IPS-18c (cell line): Measurements from ENCODE around the gene STAG1.
"Not testable (repeated sequence)": the region's sequence is repeated elsewhere in the genome, so short reads cannot be mapped to it uniquely, and the experiment has no call there.

ENCODE experiments used
- H3K4me3 ChIP-seq: 2 replicates; pipeline ENCODE4 v1.7.0; 2013; ENCODE audit warnings: low read depth, mild to moderate bottlenecking, low read length, moderate library complexity; ENCODE audit not compliant: insufficient read depth
- H3K9me3 ChIP-seq: one replicate; pipeline ENCODE4 v1.6.1; 2013; ENCODE audit warnings: mild to moderate bottlenecking, low read length, moderate library complexity; ENCODE audit not compliant: control insufficient read depth, insufficient read depth

STAG1 gene

GRCh38 chr3:136634821-136635220 lies 117.4 kb downstream of the STAG1 start:
- Histone ChIP-seq H3K4me3 (no peak overlapping the region), H3K9me3 (no peaks in the 10 kb centered on the region)

DNA sequence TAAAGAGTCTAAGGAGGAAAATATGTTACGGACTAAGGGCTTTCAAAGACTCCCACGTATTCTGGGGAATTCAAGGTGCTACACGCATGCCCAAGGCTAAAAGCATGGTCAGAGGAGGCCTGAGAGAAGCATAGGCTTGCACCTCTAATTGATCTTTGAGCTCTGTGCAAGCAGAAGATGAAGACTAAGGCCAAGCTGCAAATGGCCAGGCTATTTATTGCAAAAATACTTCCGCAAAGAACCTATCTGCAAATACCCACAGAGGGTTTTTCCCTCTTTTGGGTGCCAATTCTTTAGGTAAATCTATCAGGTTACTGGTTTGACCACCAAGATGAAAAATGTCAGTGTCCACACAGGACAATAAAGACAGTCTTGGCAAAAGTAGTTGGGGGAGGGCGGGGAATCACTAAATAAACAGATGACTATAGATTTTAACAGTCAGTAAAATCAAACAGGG lies 119.5 kb downstream of the STAG1 start:
- no peak overlapping the region for H3K4me3 ChIP-seq
- no peaks in the 10 kb centered on the region for H3K9me3 ChIP-seq

GRCh38 chr3:136631424-136631823 lies 120.8 kb downstream of the STAG1 start:
- Histone ChIP-seq H3K4me3 (no peak overlapping the region), H3K9me3 (no peaks in the 10 kb centered on the region)

DNA sequence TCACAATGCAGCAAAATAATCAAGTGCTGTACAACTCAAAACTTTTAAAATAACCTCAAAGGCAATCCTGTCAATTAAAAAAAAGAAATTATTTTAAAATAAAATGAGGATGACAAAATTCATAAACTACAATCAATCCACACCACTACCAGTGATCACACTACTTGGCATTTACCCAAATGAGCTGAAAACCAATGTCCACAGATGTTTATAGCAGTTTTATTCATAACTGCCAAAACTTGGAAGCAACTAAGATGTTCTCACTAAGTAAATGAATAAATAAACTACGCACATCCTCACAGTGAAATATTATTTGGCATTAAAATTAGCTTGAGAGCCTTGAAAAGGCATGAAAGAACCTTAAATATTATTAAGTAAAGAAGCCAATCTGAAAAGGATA lies 121.3 kb downstream of the STAG1 start:
- no peak overlapping the region for H3K4me3 ChIP-seq

DNA sequence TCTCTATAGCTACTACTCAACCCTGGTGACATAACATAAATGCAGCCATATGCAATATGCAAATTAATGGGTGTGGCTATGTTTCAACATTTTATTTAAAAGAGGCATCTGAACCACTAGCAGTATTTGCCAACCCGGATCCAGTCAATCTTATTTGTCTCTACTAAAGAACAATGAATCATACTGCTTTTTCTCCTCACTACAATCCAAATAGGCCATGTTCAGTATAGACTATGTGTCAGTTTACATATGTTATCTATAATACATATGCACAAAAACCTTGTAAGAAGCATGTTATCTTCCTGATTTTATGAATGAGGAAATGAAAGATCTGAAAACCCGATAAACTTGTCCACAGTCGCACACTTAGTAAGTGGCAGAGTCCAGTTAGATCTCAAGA lies 125.7 kb downstream of the STAG1 start:
- Histone ChIP-seq H3K4me3 (no peak overlapping the region), H3K9me3 (no peaks in the 10 kb centered on the region)

More for the DNA sequence above, 121.3 kb downstream of the STAG1 start:
- no peaks in the 10 kb centered on the region for H3K9me3 ChIP-seq

GRCh38 chr3:136624894-136625815 lies 127.0 kb downstream of the STAG1 start:
- Histone ChIP-seq H3K4me3 (no peak overlapping the region), H3K9me3 (no peaks in the 10 kb centered on the region)

DNA sequence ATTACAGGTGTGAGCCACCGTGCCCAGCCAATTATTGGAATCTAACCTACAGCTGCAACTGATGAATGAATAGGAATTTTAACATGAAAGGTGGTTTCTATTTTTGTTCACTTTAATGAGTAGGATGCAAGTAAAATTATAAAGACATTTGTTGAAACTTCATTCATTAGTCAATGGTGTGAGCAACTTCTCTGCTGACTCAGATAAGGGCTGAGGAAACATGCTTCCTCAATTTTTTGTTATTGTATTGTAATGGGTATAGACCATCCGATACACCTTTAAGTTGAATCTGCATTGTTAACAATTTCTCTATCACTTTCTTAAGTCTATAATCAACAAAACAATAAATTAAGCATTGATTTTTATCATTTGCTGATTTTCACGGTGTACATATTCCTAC lies 127.8 kb downstream of the STAG1 start:
- no peak overlapping the region for H3K4me3 ChIP-seq
- H3K9me3 ChIP-seq: peaks cover 2% of the 10 kb centered on the region

- H3K9me3 ChIP-seq: peaks cover 2% of the 10 kb centered on the region
- H3K4me3 ChIP-seq: no peak overlapping the region
Observed at GRCh38 chr3:136621628-136622027, 130.6 kb downstream of the STAG1 start.

DNA sequence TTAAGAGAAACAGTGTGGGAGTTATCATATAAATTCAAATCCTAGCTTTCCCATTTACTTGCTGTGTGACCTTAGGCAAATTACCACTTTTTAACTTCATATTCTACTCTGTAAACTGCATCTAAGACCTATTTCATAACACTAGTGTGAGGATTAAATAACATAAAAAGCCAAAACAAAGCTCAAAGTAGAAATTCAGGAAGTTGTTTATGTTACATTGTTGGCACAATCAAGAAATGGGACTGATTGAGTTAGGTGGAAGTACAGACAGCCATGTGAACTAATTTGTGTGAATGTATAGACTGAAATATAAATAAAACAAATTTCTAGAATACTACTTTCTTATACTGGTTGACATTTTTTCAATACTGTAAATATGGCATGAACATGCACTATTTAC lies 131.7 kb downstream of the STAG1 start:
- Histone ChIP-seq H3K4me3 (no peak overlapping the region), H3K9me3 (peaks cover 2% of the 10 kb centered on the region)

GRCh38 chr3:136617969-136618525 lies 134.1 kb downstream of the STAG1 start:
- not testable (repeated sequence) for H3K4me3 ChIP-seq, H3K9me3 ChIP-seq

DNA sequence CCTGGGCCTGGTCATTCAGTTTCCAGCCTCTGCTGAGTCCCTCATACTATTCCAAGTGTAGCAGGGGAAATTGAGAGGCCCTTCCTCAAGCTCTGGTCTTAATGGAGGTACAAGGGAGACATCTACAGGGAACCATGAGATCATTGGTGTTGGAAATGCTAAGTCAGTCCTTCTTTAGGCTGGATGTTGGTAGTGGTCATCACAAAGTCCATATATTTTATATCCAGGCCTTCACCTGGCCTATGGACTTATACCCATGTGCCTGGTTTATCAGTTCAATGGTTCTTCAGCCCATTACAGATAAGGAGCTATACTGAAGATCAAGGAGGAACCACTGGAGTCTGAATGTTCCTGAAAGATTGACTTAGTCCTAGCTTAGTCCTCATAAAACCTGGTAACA lies 135.0 kb downstream of the STAG1 start:
- H3K4me3 ChIP-seq: no peak overlapping the region

GRCh38 chr3:136612512-136612911 lies 139.7 kb downstream of the STAG1 start:
- H3K4me3 ChIP-seq: no peak overlapping the region
- no peaks in the 10 kb centered on the region for H3K9me3 ChIP-seq

More for the DNA sequence above, 135.0 kb downstream of the STAG1 start:
- peaks cover 2% of the 10 kb centered on the region for H3K9me3 ChIP-seq

DNA sequence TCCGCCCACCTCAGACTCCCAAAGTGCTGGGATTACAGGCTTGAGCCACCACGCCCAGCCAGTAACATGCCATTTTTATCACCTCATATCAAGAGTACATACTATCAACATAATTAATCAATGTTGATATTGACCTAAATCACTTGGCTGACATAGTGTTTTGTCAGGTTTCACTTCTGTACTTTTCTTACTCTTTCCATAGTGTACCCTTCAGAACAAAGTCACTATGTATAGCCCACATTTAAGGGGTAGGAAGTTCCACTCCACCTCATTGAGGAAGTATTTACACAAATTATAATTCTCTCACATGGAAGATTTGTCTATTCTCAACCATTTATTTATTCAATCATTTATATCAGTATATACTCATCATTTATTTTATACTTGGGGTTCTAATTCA lies 145.2 kb downstream of the STAG1 start:
- Histone ChIP-seq H3K4me3 (no peak overlapping the region), H3K9me3 (no peaks in the 10 kb centered on the region)

DNA sequence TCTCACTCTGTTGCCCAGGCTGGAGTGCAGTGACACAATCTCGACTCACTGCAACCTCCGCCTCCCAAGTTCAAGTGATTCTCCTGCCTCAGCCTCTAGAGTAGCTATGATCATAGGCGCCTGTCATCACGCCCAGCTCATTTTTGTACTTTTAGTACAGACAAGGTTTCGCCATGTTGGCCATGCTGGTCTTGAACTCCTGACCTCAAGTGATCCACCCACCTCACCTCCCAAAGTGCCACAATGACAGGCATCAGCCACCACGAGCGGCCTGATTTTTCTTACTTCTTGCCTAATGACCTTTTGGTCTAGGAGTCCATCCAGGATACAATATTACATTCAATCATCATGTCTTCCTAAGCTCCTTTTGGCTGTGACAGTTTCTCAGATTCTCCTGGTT lies 146.0 kb downstream of the STAG1 start:
- H3K4me3 ChIP-seq, H3K9me3 ChIP-seq: not testable (repeated sequence)

DNA sequence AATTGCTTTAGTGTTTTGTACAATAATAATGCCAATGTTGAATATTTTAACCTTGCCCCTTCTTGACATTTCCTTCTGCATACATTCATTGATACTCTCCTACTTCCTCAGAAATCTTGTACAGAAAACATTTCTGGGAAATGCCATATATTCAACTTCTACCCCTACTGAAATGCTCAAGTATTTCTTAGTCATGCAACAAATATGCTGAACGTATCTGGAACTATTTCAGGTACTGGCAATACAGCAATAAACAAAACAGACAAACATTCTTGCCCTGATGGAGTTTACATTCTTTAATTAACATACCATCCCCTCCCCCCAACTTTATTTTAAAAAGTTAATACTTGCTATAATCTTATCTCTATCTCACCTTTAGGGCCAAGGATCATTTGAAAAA lies 147.2 kb downstream of the STAG1 start:
- Histone ChIP-seq H3K9me3 (no peaks in the 10 kb centered on the region), H3K4me3 (no peak overlapping the region)

GRCh38 chr3:136602818-136603217 lies 149.4 kb downstream of the STAG1 start:
- Histone ChIP-seq H3K4me3 (no peak overlapping the region), H3K9me3 (no peaks in the 10 kb centered on the region)

- H3K9me3 ChIP-seq: no peaks in the 10 kb centered on the region
Observed at GRCh38 chr3:136595913-136596697, 156.1 kb downstream of the STAG1 start.

DNA sequence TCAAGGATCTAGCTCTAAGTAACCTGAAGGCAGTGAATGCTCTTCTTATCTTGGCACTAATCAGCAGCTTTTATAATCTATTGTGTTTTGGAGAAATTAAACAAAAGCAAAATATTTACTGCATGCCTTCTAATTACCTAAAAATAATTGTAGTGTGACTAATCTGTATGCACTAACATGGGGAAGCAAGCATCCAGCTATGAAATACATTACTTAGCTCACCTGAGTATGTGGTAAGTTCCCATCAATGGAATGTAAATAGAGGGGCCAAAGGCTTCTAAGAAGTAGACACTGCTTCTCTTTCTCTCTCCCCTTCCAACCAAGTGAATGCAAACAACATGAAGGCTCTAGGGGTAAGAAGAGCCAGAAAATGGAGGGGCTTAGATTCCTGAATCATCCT lies 165.6 kb downstream of the STAG1 start:
- H3K4me3 ChIP-seq: no peak overlapping the region
- H3K9me3 ChIP-seq: peaks cover 2% of the 10 kb centered on the region

More at GRCh38 chr3:136595913-136596697, 156.1 kb downstream of the STAG1 start:
- no peak overlapping the region for H3K4me3 ChIP-seq
